NT2/D1 (cell line): ENCODE results near the gene TGFB2.
A peak's percentile ranks its signal among the peaks of the same experiment; 100 is the strongest.

Experiments used
- DNase-seq: peaks from one replicate; pipeline ENCODE4 v3.0.0-alpha.2; 2011; ENCODE audit warnings: low read depth, low spot score
- H3K27me3 ChIP-seq: 2 replicates; pipeline ENCODE4 v1.6.0; 2011; ENCODE audit warnings: mild to moderate bottlenecking; ENCODE audit not compliant: insufficient read length, insufficient read depth
- H3K36me3 ChIP-seq: 2 replicates; pipeline ENCODE4 v1.6.1; 2011; ENCODE audit warnings: mild to moderate bottlenecking, low read length, mixed read lengths; ENCODE audit not compliant: insufficient read depth, insufficient read length
- H3K4me1 ChIP-seq: 2 replicates; pipeline ENCODE4 v1.5.1; 2011; ENCODE audit not compliant: insufficient read depth, insufficient read length
- H3K4me3 ChIP-seq: 2 replicates; pipeline ENCODE4 v1.5.1; 2011; ENCODE audit warnings: low read depth; ENCODE audit not compliant: insufficient read length
- H3K9ac ChIP-seq: 2 replicates; pipeline ENCODE4 v1.6.0; 2011; ENCODE audit warnings: low read depth; ENCODE audit not compliant: insufficient read length
- H3K9me3 ChIP-seq: 2 replicates; pipeline ENCODE4 v1.5.1; 2011; ENCODE audit warnings: mild to moderate bottlenecking, low read length; ENCODE audit not compliant: insufficient read depth
- SUZ12 ChIP-seq: IDR thresholded peaks from 2 replicates; pipeline ENCODE4 v1.6.1; 2011; ENCODE audit not compliant: insufficient read length, insufficient read depth; ENCODE audit errors: extremely low read depth
- YY1 ChIP-seq: IDR thresholded peaks from 2 replicates; pipeline ENCODE4 v1.6.1; 2011; ENCODE audit not compliant: insufficient read length, insufficient read depth
- ZNF274 ChIP-seq: IDR thresholded peaks from 2 replicates; pipeline ENCODE4 v1.6.1; 2011; ENCODE audit warnings: mild to moderate bottlenecking, low read depth, low read length

The TGFB2 gene

GRCh38 chr1:218459450-218459849 lies 114.3 kb downstream of the TGFB2 start:
- H3K9me3 ChIP-seq: no peaks in the 10 kb centered on the region
- TF ChIP-seq SUZ12 (no peak), YY1 (no peak), ZNF274 (no peak)
- H3K4me3 ChIP-seq: no peak overlapping the region
- H3K36me3 ChIP-seq: no peaks in the 10 kb centered on the region
- no peak overlapping the region for H3K9ac ChIP-seq
- DNase-seq: no peak
- peaks cover 5% of the 10 kb centered on the region for H3K4me1 ChIP-seq
- no peaks in the 10 kb centered on the region for H3K27me3 ChIP-seq

- Histone ChIP-seq H3K4me3 (no peak overlapping the region), H3K36me3 (no peaks in the 10 kb centered on the region), H3K9ac (no peak overlapping the region), H3K9me3 (no peaks in the 10 kb centered on the region), H3K4me1 (peaks cover 5% of the 10 kb centered on the region), H3K27me3 (no peaks in the 10 kb centered on the region)
- DNase-seq: peak; percentile 88
- TF ChIP-seq ZNF274 (no peak), YY1 (no peak), SUZ12 (no peak)
These were observed 115.0 kb downstream of the TGFB2 start for GRCh38 chr1:218459878-218460711.

GRCh38 chr1:218461351-218461750 lies 116.2 kb downstream of the TGFB2 start:
- peaks cover 5% of the 10 kb centered on the region for H3K4me1 ChIP-seq

GRCh38 chr1:218462116-218462515 lies 117.0 kb downstream of the TGFB2 start:
- Histone ChIP-seq H3K4me3 (no peak overlapping the region), H3K9me3 (no peaks in the 10 kb centered on the region), H3K9ac (no peak overlapping the region), H3K27me3 (no peaks in the 10 kb centered on the region), H3K36me3 (no peaks in the 10 kb centered on the region), H3K4me1 (peaks cover 5% of the 10 kb centered on the region)
- no peak for DNase-seq
- no peak for TF ChIP-seq YY1
- TF ChIP-seq SUZ12: no peak
- no peak for TF ChIP-seq ZNF274

More at GRCh38 chr1:218461351-218461750, 116.2 kb downstream of the TGFB2 start:
- Histone ChIP-seq H3K9me3 (no peaks in the 10 kb centered on the region), H3K4me3 (no peak overlapping the region), H3K27me3 (no peaks in the 10 kb centered on the region), H3K36me3 (no peaks in the 10 kb centered on the region), H3K9ac (no peak overlapping the region)
- DNase-seq: no peak
- TF ChIP-seq YY1 (no peak), ZNF274 (no peak), SUZ12 (no peak)

- H3K9ac ChIP-seq: no peak overlapping the region
These were observed 117.5 kb downstream of the TGFB2 start for GRCh38 chr1:218462587-218462986.

GRCh38 chr1:218463194-218464156 lies 118.3 kb downstream of the TGFB2 start:
- no peak for DNase-seq
- no peaks in the 10 kb centered on the region for H3K27me3 ChIP-seq
- H3K9ac ChIP-seq: no peak overlapping the region
- no peak for TF ChIP-seq ZNF274
- no peak for TF ChIP-seq YY1
- no peak for TF ChIP-seq SUZ12
- no peaks in the 10 kb centered on the region for H3K9me3 ChIP-seq
- peaks cover 5% of the 10 kb centered on the region for H3K4me1 ChIP-seq
- no peaks in the 10 kb centered on the region for H3K36me3 ChIP-seq
- no peak overlapping the region for H3K4me3 ChIP-seq

More at GRCh38 chr1:218462587-218462986, 117.5 kb downstream of the TGFB2 start:
- H3K9me3 ChIP-seq: no peaks in the 10 kb centered on the region
- H3K36me3 ChIP-seq: no peaks in the 10 kb centered on the region
- H3K27me3 ChIP-seq: no peaks in the 10 kb centered on the region
- TF ChIP-seq YY1 (no peak), ZNF274 (no peak), SUZ12 (no peak)
- no peak overlapping the region for H3K4me3 ChIP-seq
- no peak for DNase-seq
- H3K4me1 ChIP-seq: peaks cover 5% of the 10 kb centered on the region

- no peaks in the 10 kb centered on the region for H3K36me3 ChIP-seq
- H3K9me3 ChIP-seq: no peaks in the 10 kb centered on the region
- H3K27me3 ChIP-seq: no peaks in the 10 kb centered on the region
- no peak overlapping the region for H3K9ac ChIP-seq
- DNase-seq: no peak
- H3K4me1 ChIP-seq: no peaks in the 10 kb centered on the region
- no peak overlapping the region for H3K4me3 ChIP-seq
- no peak for TF ChIP-seq ZNF274
- no peak for TF ChIP-seq SUZ12
- no peak for TF ChIP-seq YY1
These were observed 119.7 kb downstream of the TGFB2 start for GRCh38 chr1:218464871-218465270.
